H1 (cell line): ENCODE measurements around the gene KRTAP9-2. TPM values are rescaled to one million over a fixed set of nuclear protein-coding genes. Genes with fewer than 3 reads are reported as not detected.
"Not testable (repeated sequence)": the region's sequence is repeated elsewhere in the genome, so short reads cannot be mapped to it uniquely, and the experiment has no call there.

Source experiments
- CTCF ChIA-PET: fragments of 300-600 bp; sonication (Branson Sonifier 250); formaldehyde crosslinking; loops from one replicate; lab custom pipeline; 2021; ENCODE audit not compliant: partially characterized antibody; lab: Charles Lee
- POLR2A ChIA-PET: fragments of 300-600 bp; sonication (Branson Sonifier 250); formaldehyde crosslinking; loops from one replicate; lab custom pipeline; 2021; ENCODE audit warnings: inconsistent platforms; ENCODE audit not compliant: partially characterized antibody; lab: Charles Lee
- DNase-seq, 2 experiments: peaks; one replicate each; pipeline versions ENCODE4 v3.0.0 to v3.0.0-alpha.2; 2010 to 2022; ENCODE audit warnings: low spot score in 2 of 2, low read depth in 1 of 2, mixed read lengths in 1 of 2
- FAIRE-seq: peaks from 2 replicates; lab custom pipeline; 2011; peaks lifted over from hg19 to GRCh38; lab: Jason Lieb, UNC
- H2AFZ ChIP-seq: 2 replicates; pipeline ENCODE4 v1.8.1; 2012; ENCODE audit warnings: low read length, inconsistent platforms
- H2AK5ac ChIP-seq: 2 replicates; pipeline ENCODE4 v1.6.1; 2013; ENCODE audit warnings: low read depth, low read length
- H2BK120ac ChIP-seq: replicated peaks from 2 replicates; pipeline ENCODE3; 2013; ENCODE audit warnings: low read depth, low read length, inconsistent platforms
- H2BK12ac ChIP-seq: 2 replicates; pipeline ENCODE4 v1.6.1; 2013; ENCODE audit warnings: low read depth, low read length
- H2BK15ac ChIP-seq: 2 replicates; pipeline ENCODE4 v1.6.1; 2013; ENCODE audit warnings: low read length
- H2BK20ac ChIP-seq: 2 replicates; pipeline ENCODE4 v1.6.1; 2013; ENCODE audit warnings: low read length
- H2BK5ac ChIP-seq: 2 replicates; pipeline ENCODE4 v1.6.1; 2013; ENCODE audit warnings: low read depth, low read length
- H3K14ac ChIP-seq: 2 replicates; pipeline ENCODE4 v1.6.1; 2013; ENCODE audit warnings: inconsistent platforms; ENCODE audit not compliant: insufficient read length
- H3K18ac ChIP-seq: 2 replicates; pipeline ENCODE4 v1.6.1; 2013; ENCODE audit warnings: low read length; ENCODE audit errors: extremely low read depth
- H3K23ac ChIP-seq: 2 replicates; pipeline ENCODE4 v1.6.1; 2013; ENCODE audit warnings: inconsistent platforms; ENCODE audit not compliant: insufficient read length
- H3K23me2 ChIP-seq: 2 replicates; pipeline ENCODE4 v1.6.1; 2013; ENCODE audit warnings: low read depth, low read length
- H3K27ac ChIP-seq: 2 replicates; pipeline ENCODE4 v1.6.1; 2011; ENCODE audit warnings: low read depth, low read length, inconsistent platforms
- H3K27me3 ChIP-seq, 4 experiments: replicated peaks in 1 of 4; 1 replicate in 1 of 4; 2 replicates in 3 of 4; pipeline versions ENCODE4 v1.6.1 to v1.8.1; 2011 to 2013; ENCODE audit warnings: low read length in 3 of 4, mild to moderate bottlenecking in 3 of 4, inconsistent platforms in 2 of 4, mixed read lengths in 2 of 4, moderate library complexity in 1 of 4; ENCODE audit not compliant: control insufficient read depth in 3 of 4, insufficient read depth in 3 of 4; ENCODE audit errors: extremely low read depth in 1 of 4
- H3K36me3 ChIP-seq, 4 experiments: 2 replicates each; pipeline versions ENCODE4 v1.6.1 to v1.8.1; 2011 to 2013; ENCODE audit warnings: mild to moderate bottlenecking in 4 of 4, low read length in 3 of 4, moderate library complexity in 2 of 4, control low read depth in 1 of 4, inconsistent platforms in 1 of 4; ENCODE audit not compliant: insufficient read depth in 4 of 4, control insufficient read depth in 2 of 4
- H3K4ac ChIP-seq: replicated peaks from 2 replicates; pipeline ENCODE3; 2013; ENCODE audit warnings: low read length, low read depth, mixed read lengths, inconsistent platforms; ENCODE audit not compliant: insufficient read length
- H3K4me1 ChIP-seq, 4 experiments: replicated peaks in 1 of 4; 1 replicate in 1 of 4; 2 replicates in 3 of 4; pipeline versions ENCODE4 v1.6.1 to v1.8.1; 2011 to 2013; ENCODE audit warnings: low read length in 3 of 4, inconsistent platforms in 2 of 4, mixed read lengths in 1 of 4; ENCODE audit not compliant: insufficient read depth in 4 of 4, control insufficient read depth in 3 of 4
- H3K4me2 ChIP-seq, 2 experiments: 2 replicates each; pipeline versions ENCODE4 v1.6.1 to v1.8.1; 2011 to 2013; ENCODE audit warnings: low read depth in 2 of 2, low read length in 2 of 2, control low read depth in 1 of 2, inconsistent platforms in 1 of 2, mild to moderate bottlenecking in 1 of 2; ENCODE audit not compliant: insufficient read depth in 1 of 2
- H3K4me3 ChIP-seq, 4 experiments: fragments of 200-600, 300-600 bp in 1 of 4; sonication (generic), shearing (Covaris generic), sonication (Bioruptor Twin) in 1 of 4; 2 replicates each; pipeline versions ENCODE4 v1.5.1 to v1.8.1; 2011 to 2016; ENCODE audit warnings: low read length in 4 of 4, low read depth in 3 of 4, control low read depth in 2 of 4, inconsistent platforms in 2 of 4, mild to moderate bottlenecking in 2 of 4, mixed read lengths in 1 of 4, moderate library complexity in 1 of 4; ENCODE audit not compliant: insufficient read depth in 2 of 4; ENCODE audit errors: extremely low read depth in 1 of 4
- H3K56ac ChIP-seq: replicated peaks from 2 replicates; pipeline ENCODE3; 2013; ENCODE audit warnings: low read depth, mild to moderate bottlenecking, mixed read lengths, low read length, inconsistent platforms; ENCODE audit not compliant: insufficient read length
- H3K79me1 ChIP-seq: 2 replicates; pipeline ENCODE4 v1.6.1; 2013; ENCODE audit warnings: low read depth, low read length, control low read depth
- H3K79me2 ChIP-seq, 2 experiments: 2 replicates each; pipeline versions ENCODE4 v1.6.1 to v1.8.1; 2012 to 2013; ENCODE audit warnings: low read length in 2 of 2, mild to moderate bottlenecking in 2 of 2, inconsistent platforms in 1 of 2; ENCODE audit not compliant: insufficient read depth in 2 of 2, control insufficient read depth in 1 of 2
- H3K9ac ChIP-seq, 4 experiments: replicated peaks in 1 of 4; 1 replicate in 1 of 4; 2 replicates in 3 of 4; pipeline versions ENCODE4 v1.6.1 to v1.8.1; 2011 to 2013; ENCODE audit warnings: low read depth in 3 of 4, low read length in 3 of 4, control low read depth in 2 of 4, mild to moderate bottlenecking in 2 of 4, moderate library complexity in 2 of 4, inconsistent platforms in 1 of 4; ENCODE audit errors: extremely low read depth in 1 of 4
- H3K9me3 ChIP-seq, 2 experiments: 2 replicates each; pipeline versions ENCODE4 v1.6.1 to v1.8.1; 2012 to 2013; ENCODE audit warnings: mild to moderate bottlenecking in 2 of 2, moderate library complexity in 2 of 2, control low read depth in 1 of 2, inconsistent platforms in 1 of 2, low read depth in 1 of 2, low read length in 1 of 2, mixed read lengths in 1 of 2; ENCODE audit not compliant: insufficient read depth in 2 of 2
- H4K20me1 ChIP-seq, 2 experiments: replicated peaks in 1 of 2; 2 replicates each; pipeline versions ENCODE3 to v1.8.1; 2011 to 2013; ENCODE audit warnings: inconsistent platforms in 2 of 2, low read length in 2 of 2, mild to moderate bottlenecking in 1 of 2; ENCODE audit not compliant: insufficient read depth in 2 of 2, control insufficient read depth in 1 of 2
- H4K5ac ChIP-seq: 2 replicates; pipeline ENCODE4 v1.6.1; 2013; ENCODE audit warnings: low read length, low read depth, mixed read lengths, inconsistent platforms; ENCODE audit not compliant: insufficient read length
- H4K8ac ChIP-seq: 2 replicates; pipeline ENCODE4 v1.8.0; 2013; ENCODE audit warnings: mild to moderate bottlenecking, moderate library complexity, low read length, inconsistent platforms; ENCODE audit not compliant: insufficient read depth; ENCODE audit errors: extremely low read depth
- H4K91ac ChIP-seq: replicated peaks from 2 replicates; pipeline ENCODE3; 2013; ENCODE audit warnings: low read length, mixed read lengths, inconsistent platforms; ENCODE audit not compliant: insufficient read length
- WGBS, 2 experiments: shearing (Covaris generic) in 1 of 2; methylation state at CpG; one replicate each; pipeline versions ENCODE4 v1.1.6 to v1.1.7; 2013 to 2015; ENCODE audit warnings: low lambda C conversion rate in 2 of 2, mixed read lengths in 2 of 2, inconsistent platforms in 1 of 2, low coverage in 1 of 2, missing lambda C conversion rate in 1 of 2; ENCODE audit not compliant: insufficient replicate concordance in 2 of 2, insufficient coverage in 1 of 2, insufficient read length in 1 of 2; ENCODE audit errors: extremely low coverage in 1 of 2, missing lambda C conversion rate in 1 of 2; 5-methylcytosine and 5-hydroxymethylcytosine counted together
- polyA plus RNA-seq, 7 experiments: library from polyadenylated mRNA; depleted of rRNA in 3 of 7; stranded (reverse) in 5 of 7; unstranded in 2 of 7; fragments of >200 nt in 5 of 7; fragments of 200-250 nt in 2 of 7; gene quantifications; 1 replicate in 5 of 7; 2 replicates in 1 of 7; 4 replicates in 1 of 7; pipeline versions ENCODE4 v1.2.1 to v1.2.3, GENCODE V29; 2011 to 2013; ENCODE audit warnings: missing spikeins in 2 of 7, mixed read lengths in 2 of 7
- total RNA-seq: library from RNA; stranded (reverse); fragmentation: NEBNext Ultra II Directional; extraction: Animal tissue kit (Norgen Biotek cat#: 25700); gene quantifications from 2 replicates; pipeline ENCODE4 v1.2.1, GENCODE V29; 2021

KRTAP9-2 gene
- total and polyA plus RNA-seq, 2 of the 8 experiments (the other 6 are each of a cell fraction or from before 2014, with no cell fraction given): not detected

DNA sequence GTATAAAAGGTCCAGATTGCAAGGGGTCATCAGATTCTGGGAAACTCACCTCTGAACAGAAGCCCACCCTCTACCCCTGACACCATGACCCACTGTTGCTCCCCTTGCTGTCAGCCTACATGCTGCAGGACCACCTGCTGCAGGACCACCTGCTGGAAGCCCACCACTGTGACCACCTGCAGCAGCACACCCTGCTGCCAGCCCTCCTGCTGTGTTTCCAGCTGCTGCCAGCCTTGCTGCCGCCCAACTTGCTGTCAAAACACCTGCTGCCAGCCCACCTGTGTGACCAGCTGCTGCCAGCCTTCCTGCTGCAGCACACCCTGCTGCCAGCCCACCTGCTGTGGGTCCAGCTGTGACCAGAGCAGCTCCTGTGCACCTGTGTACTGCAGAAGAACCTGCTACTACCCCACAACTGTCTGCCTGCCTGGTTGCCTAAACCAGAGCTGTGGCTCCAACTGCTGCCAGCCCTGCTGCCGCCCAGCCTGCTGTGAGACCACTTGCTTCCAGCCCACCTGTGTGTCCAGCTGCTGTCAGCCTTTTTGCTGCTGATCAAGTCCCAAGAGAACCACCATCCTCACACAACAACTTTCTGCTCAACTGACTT lies 23.3 kb downstream of the KRTAP9-2 start, which contains the start of gene KRTAP9-4:
Gene KRTAP9-4 (plus strand): TSS at position 51 of the 604 bp plus-strand sequence. CDS start 34 bp downstream, at position 85.
- H3K9me3 ChIP-seq, H3K27me3 ChIP-seq, H3K23me2 ChIP-seq, H2AFZ ChIP-seq, H3K23ac ChIP-seq, H3K4ac ChIP-seq, H3K79me2 ChIP-seq, H3K18ac ChIP-seq, H2AK5ac ChIP-seq, H2BK5ac ChIP-seq, H3K4me2 ChIP-seq, DNase-seq, H3K14ac ChIP-seq, H2BK15ac ChIP-seq, H3K4me3 ChIP-seq, FAIRE-seq, H3K79me1 ChIP-seq, H4K5ac ChIP-seq, H4K20me1 ChIP-seq, H4K8ac ChIP-seq, H3K36me3 ChIP-seq, H4K91ac ChIP-seq, H3K56ac ChIP-seq, H2BK12ac ChIP-seq, H3K9ac ChIP-seq, POLR2A ChIA-PET, H3K4me1 ChIP-seq, H3K27ac ChIP-seq, H2BK20ac ChIP-seq, H2BK120ac ChIP-seq: not testable (repeated sequence)
- 100% methylated on average over 1 of the region's 2 CpGs; no CpG with 5 or more reads in 1 of the 2 experiments for WGBS, 2 experiments
- CTCF ChIA-PET: interaction anchor here (0.8 to 1.1 kb wide), 3 partner anchors 74 to 413 kb away, joined by 3 read pairs; no protein-coding TSS in a partner anchor
